HEK293 (cell line): ENCODE data around the gene TMEM187.

ENCODE experiments used
- BCL11A ChIP-seq: fragments of 450-650 bp; formaldehyde crosslinking; IDR thresholded peaks from 2 replicates; pipeline ENCODE4 v1.5.1; 2016; ENCODE audit warnings: low read depth, missing biosample characterization, missing genetic modification characterization
- CTCF ChIP-seq: fragments of 450-650 bp; formaldehyde crosslinking; IDR thresholded peaks from 2 replicates; pipeline ENCODE4 v1.5.1; 2016; ENCODE audit warnings: missing biosample characterization, missing genetic modification characterization
- KLF8 ChIP-seq: fragments of 450-650 bp; formaldehyde crosslinking; IDR thresholded peaks from 2 replicates; pipeline ENCODE4 v1.5.1; 2016; ENCODE audit warnings: missing biosample characterization, missing genetic modification characterization
- PATZ1 ChIP-seq: fragments of 450-650 bp; formaldehyde crosslinking; IDR thresholded peaks from 2 replicates; pipeline ENCODE4 v1.5.1; 2016; ENCODE audit warnings: missing biosample characterization, missing genetic modification characterization
- TRIM28 ChIP-seq: IDR thresholded peaks from 2 replicates; pipeline ENCODE4 v1.6.1; 2011; ENCODE audit warnings: low read length, control low read depth, borderline replicate concordance
- ZSCAN16 ChIP-seq: fragments of 450-650 bp; formaldehyde crosslinking; IDR thresholded peaks from 2 replicates; pipeline ENCODE4 v1.5.1; 2016; ENCODE audit warnings: missing biosample characterization, missing genetic modification characterization
- ZSCAN30 ChIP-seq: fragments of 450-650 bp; IDR thresholded peaks from 2 replicates; pipeline ENCODE4 v1.5.1; 2018; ENCODE audit warnings: missing biosample characterization, mild to moderate bottlenecking, missing genetic modification characterization, moderate library complexity

GRCh38 chrX:153966283-153966688, 6.3 kb upstream of the TMEM187 start:
- no peak for TF ChIP-seq CTCF (tag by site-specific recombination)
- TF ChIP-seq KLF8 (tag by site-specific recombination): no peak
- no peak for TF ChIP-seq ZSCAN30
- no peak for TF ChIP-seq BCL11A (tag by site-specific recombination)
- no peak for TF ChIP-seq PATZ1 (tag by site-specific recombination)
- TF ChIP-seq TRIM28: no peak
- TF ChIP-seq ZSCAN16 (tag by site-specific recombination): no peak
